H1 (cell line): ENCODE data around the gene MINDY1. TPM values are rescaled to one million over a fixed set of nuclear protein-coding genes. Genes with fewer than 3 reads are reported as not detected.

Source experiments
- CTCF ChIA-PET: fragments of 300-600 bp; sonication (Branson Sonifier 250); formaldehyde crosslinking; loops from one replicate; lab custom pipeline; 2021; ENCODE audit not compliant: partially characterized antibody; lab: Charles Lee
- POLR2A ChIA-PET: fragments of 300-600 bp; sonication (Branson Sonifier 250); formaldehyde crosslinking; loops from one replicate; lab custom pipeline; 2021; ENCODE audit warnings: inconsistent platforms; ENCODE audit not compliant: partially characterized antibody; lab: Charles Lee
- DNase-seq, 2 experiments: peaks; one replicate each; pipeline versions ENCODE4 v3.0.0 to v3.0.0-alpha.2; 2010 to 2022; ENCODE audit warnings: low spot score in 2 of 2, low read depth in 1 of 2, mixed read lengths in 1 of 2
- FAIRE-seq: peaks from 2 replicates; lab custom pipeline; 2011; peaks lifted over from hg19 to GRCh38; lab: Jason Lieb, UNC
- H2AFZ ChIP-seq: 2 replicates; pipeline ENCODE4 v1.8.1; 2012; ENCODE audit warnings: low read length, inconsistent platforms
- H2AK5ac ChIP-seq: 2 replicates; pipeline ENCODE4 v1.6.1; 2013; ENCODE audit warnings: low read depth, low read length
- H2BK120ac ChIP-seq: replicated peaks from 2 replicates; pipeline ENCODE3; 2013; ENCODE audit warnings: low read depth, low read length, inconsistent platforms
- H2BK12ac ChIP-seq: 2 replicates; pipeline ENCODE4 v1.6.1; 2013; ENCODE audit warnings: low read depth, low read length
- H2BK15ac ChIP-seq: 2 replicates; pipeline ENCODE4 v1.6.1; 2013; ENCODE audit warnings: low read length
- H2BK20ac ChIP-seq: 2 replicates; pipeline ENCODE4 v1.6.1; 2013; ENCODE audit warnings: low read length
- H2BK5ac ChIP-seq: 2 replicates; pipeline ENCODE4 v1.6.1; 2013; ENCODE audit warnings: low read depth, low read length
- H3K14ac ChIP-seq: 2 replicates; pipeline ENCODE4 v1.6.1; 2013; ENCODE audit warnings: inconsistent platforms; ENCODE audit not compliant: insufficient read length
- H3K18ac ChIP-seq: 2 replicates; pipeline ENCODE4 v1.6.1; 2013; ENCODE audit warnings: low read length; ENCODE audit errors: extremely low read depth
- H3K23ac ChIP-seq: 2 replicates; pipeline ENCODE4 v1.6.1; 2013; ENCODE audit warnings: inconsistent platforms; ENCODE audit not compliant: insufficient read length
- H3K23me2 ChIP-seq: 2 replicates; pipeline ENCODE4 v1.6.1; 2013; ENCODE audit warnings: low read depth, low read length
- H3K27ac ChIP-seq: 2 replicates; pipeline ENCODE4 v1.6.1; 2011; ENCODE audit warnings: low read depth, low read length, inconsistent platforms
- H3K27me3 ChIP-seq, 4 experiments: replicated peaks in 1 of 4; 1 replicate in 1 of 4; 2 replicates in 3 of 4; pipeline versions ENCODE4 v1.6.1 to v1.8.1; 2011 to 2013; ENCODE audit warnings: low read length in 3 of 4, mild to moderate bottlenecking in 3 of 4, inconsistent platforms in 2 of 4, mixed read lengths in 2 of 4, moderate library complexity in 1 of 4; ENCODE audit not compliant: control insufficient read depth in 3 of 4, insufficient read depth in 3 of 4; ENCODE audit errors: extremely low read depth in 1 of 4
- H3K36me3 ChIP-seq, 4 experiments: 2 replicates each; pipeline versions ENCODE4 v1.6.1 to v1.8.1; 2011 to 2013; ENCODE audit warnings: mild to moderate bottlenecking in 4 of 4, low read length in 3 of 4, moderate library complexity in 2 of 4, control low read depth in 1 of 4, inconsistent platforms in 1 of 4; ENCODE audit not compliant: insufficient read depth in 4 of 4, control insufficient read depth in 2 of 4
- H3K4ac ChIP-seq: replicated peaks from 2 replicates; pipeline ENCODE3; 2013; ENCODE audit warnings: low read length, low read depth, mixed read lengths, inconsistent platforms; ENCODE audit not compliant: insufficient read length
- H3K4me1 ChIP-seq, 4 experiments: replicated peaks in 1 of 4; 1 replicate in 1 of 4; 2 replicates in 3 of 4; pipeline versions ENCODE4 v1.6.1 to v1.8.1; 2011 to 2013; ENCODE audit warnings: low read length in 3 of 4, inconsistent platforms in 2 of 4, mixed read lengths in 1 of 4; ENCODE audit not compliant: insufficient read depth in 4 of 4, control insufficient read depth in 3 of 4
- H3K4me2 ChIP-seq, 2 experiments: 2 replicates each; pipeline versions ENCODE4 v1.6.1 to v1.8.1; 2011 to 2013; ENCODE audit warnings: low read depth in 2 of 2, low read length in 2 of 2, control low read depth in 1 of 2, inconsistent platforms in 1 of 2, mild to moderate bottlenecking in 1 of 2; ENCODE audit not compliant: insufficient read depth in 1 of 2
- H3K4me3 ChIP-seq, 4 experiments: fragments of 200-600, 300-600 bp in 1 of 4; sonication (generic), shearing (Covaris generic), sonication (Bioruptor Twin) in 1 of 4; 2 replicates each; pipeline versions ENCODE4 v1.5.1 to v1.8.1; 2011 to 2016; ENCODE audit warnings: low read length in 4 of 4, low read depth in 3 of 4, control low read depth in 2 of 4, inconsistent platforms in 2 of 4, mild to moderate bottlenecking in 2 of 4, mixed read lengths in 1 of 4, moderate library complexity in 1 of 4; ENCODE audit not compliant: insufficient read depth in 2 of 4; ENCODE audit errors: extremely low read depth in 1 of 4
- H3K56ac ChIP-seq: replicated peaks from 2 replicates; pipeline ENCODE3; 2013; ENCODE audit warnings: low read depth, mild to moderate bottlenecking, mixed read lengths, low read length, inconsistent platforms; ENCODE audit not compliant: insufficient read length
- H3K79me1 ChIP-seq: 2 replicates; pipeline ENCODE4 v1.6.1; 2013; ENCODE audit warnings: low read depth, low read length, control low read depth
- H3K79me2 ChIP-seq, 2 experiments: 2 replicates each; pipeline versions ENCODE4 v1.6.1 to v1.8.1; 2012 to 2013; ENCODE audit warnings: low read length in 2 of 2, mild to moderate bottlenecking in 2 of 2, inconsistent platforms in 1 of 2; ENCODE audit not compliant: insufficient read depth in 2 of 2, control insufficient read depth in 1 of 2
- H3K9ac ChIP-seq, 4 experiments: replicated peaks in 1 of 4; 1 replicate in 1 of 4; 2 replicates in 3 of 4; pipeline versions ENCODE4 v1.6.1 to v1.8.1; 2011 to 2013; ENCODE audit warnings: low read depth in 3 of 4, low read length in 3 of 4, control low read depth in 2 of 4, mild to moderate bottlenecking in 2 of 4, moderate library complexity in 2 of 4, inconsistent platforms in 1 of 4; ENCODE audit errors: extremely low read depth in 1 of 4
- H3K9me3 ChIP-seq, 2 experiments: 2 replicates each; pipeline versions ENCODE4 v1.6.1 to v1.8.1; 2012 to 2013; ENCODE audit warnings: mild to moderate bottlenecking in 2 of 2, moderate library complexity in 2 of 2, control low read depth in 1 of 2, inconsistent platforms in 1 of 2, low read depth in 1 of 2, low read length in 1 of 2, mixed read lengths in 1 of 2; ENCODE audit not compliant: insufficient read depth in 2 of 2
- H4K20me1 ChIP-seq, 2 experiments: replicated peaks in 1 of 2; 2 replicates each; pipeline versions ENCODE3 to v1.8.1; 2011 to 2013; ENCODE audit warnings: inconsistent platforms in 2 of 2, low read length in 2 of 2, mild to moderate bottlenecking in 1 of 2; ENCODE audit not compliant: insufficient read depth in 2 of 2, control insufficient read depth in 1 of 2
- H4K5ac ChIP-seq: 2 replicates; pipeline ENCODE4 v1.6.1; 2013; ENCODE audit warnings: low read length, low read depth, mixed read lengths, inconsistent platforms; ENCODE audit not compliant: insufficient read length
- H4K8ac ChIP-seq: 2 replicates; pipeline ENCODE4 v1.8.0; 2013; ENCODE audit warnings: mild to moderate bottlenecking, moderate library complexity, low read length, inconsistent platforms; ENCODE audit not compliant: insufficient read depth; ENCODE audit errors: extremely low read depth
- H4K91ac ChIP-seq: replicated peaks from 2 replicates; pipeline ENCODE3; 2013; ENCODE audit warnings: low read length, mixed read lengths, inconsistent platforms; ENCODE audit not compliant: insufficient read length
- CHD2 ChIP-seq: IDR thresholded peaks from 2 replicates; pipeline ENCODE4 v1.6.1; 2012; ENCODE audit warnings: low read length, improper control_type of control experiment
- EZH2 ChIP-seq: fragments of 200-600 bp; sonication (generic); IDR thresholded peaks from 2 replicates; pipeline ENCODE4 v1.7.1; 2012; ENCODE audit warnings: low read depth, mild to moderate bottlenecking, moderate library complexity, low read length, inconsistent platforms; ENCODE audit not compliant: severe bottlenecking
- JUN ChIP-seq: IDR thresholded peaks from 2 replicates; pipeline ENCODE4 v1.6.1; 2011; ENCODE audit warnings: low read depth, mild to moderate bottlenecking, improper control_type of control experiment, low read length
- KDM1A ChIP-seq: fragments of 200-600, 300-600 bp; sonication (generic); IDR thresholded peaks from 2 replicates; pipeline ENCODE4 v1.7.1; 2016; ENCODE audit warnings: mild to moderate bottlenecking, low read length, borderline replicate concordance
- KDM4A ChIP-seq: IDR thresholded peaks from one replicate; pipeline ENCODE4 v1.7.1; 2012; ENCODE audit warnings: low read depth, mild to moderate bottlenecking, moderate library complexity, low read length, inconsistent platforms; ENCODE audit not compliant: severe bottlenecking
- KDM5A ChIP-seq: fragments of 200-600 bp; IDR thresholded peaks from 2 replicates; pipeline ENCODE4 v1.7.1; 2012; ENCODE audit warnings: mild to moderate bottlenecking, low read length, inconsistent platforms, mixed read lengths
- POLR2AphosphoS5 ChIP-seq: IDR thresholded peaks from 2 replicates; pipeline ENCODE4 v1.6.1; 2011; ENCODE audit warnings: low read depth, low read length
- RXRA ChIP-seq: IDR thresholded peaks from 2 replicates; pipeline ENCODE4 v1.6.1; 2011; ENCODE audit warnings: low read depth, mild to moderate bottlenecking, low read length, moderate library complexity; ENCODE audit not compliant: insufficient read depth
- SIN3A ChIP-seq, 2 experiments: IDR thresholded peaks in 1 of 2; conservative IDR thresholded peaks in 1 of 2; 2 replicates each; pipeline ENCODE4 v1.6.1; 2011 to 2012; ENCODE audit warnings: low read length in 2 of 2, improper control_type of control experiment in 1 of 2, low read depth in 1 of 2, mild to moderate bottlenecking in 1 of 2
- SIRT6 ChIP-seq: IDR thresholded peaks from one replicate; pipeline ENCODE4 v1.7.1; 2012; ENCODE audit warnings: low read length, inconsistent platforms
- SP1 ChIP-seq: IDR thresholded peaks from 2 replicates; pipeline ENCODE4 v1.6.1; 2011; ENCODE audit warnings: low read depth, low read length
- SP2 ChIP-seq: IDR thresholded peaks from 2 replicates; pipeline ENCODE4 v1.6.1; 2012; ENCODE audit warnings: mild to moderate bottlenecking, low read length, inconsistent platforms
- SRF ChIP-seq: IDR thresholded peaks from 2 replicates; pipeline ENCODE4 v1.6.1; 2011; ENCODE audit warnings: mild to moderate bottlenecking, low read depth, low read length, moderate library complexity
- TAF1 ChIP-seq: IDR thresholded peaks from 2 replicates; pipeline ENCODE4 v1.6.1; 2011; ENCODE audit warnings: mild to moderate bottlenecking, low read depth, low read length
- whole genome bisulfite sequencing, 2 experiments: shearing (Covaris generic) in 1 of 2; methylation state at CpG; one replicate each; pipeline versions ENCODE4 v1.1.6 to v1.1.7; 2013 to 2015; ENCODE audit warnings: low lambda C conversion rate in 2 of 2, mixed read lengths in 2 of 2, inconsistent platforms in 1 of 2, low coverage in 1 of 2, missing lambda C conversion rate in 1 of 2; ENCODE audit not compliant: insufficient replicate concordance in 2 of 2, insufficient coverage in 1 of 2, insufficient read length in 1 of 2; ENCODE audit errors: extremely low coverage in 1 of 2, missing lambda C conversion rate in 1 of 2; 5-methylcytosine and 5-hydroxymethylcytosine counted together
- polyA plus RNA-seq, 7 experiments: library from polyadenylated mRNA; depleted of rRNA in 3 of 7; stranded (reverse) in 5 of 7; unstranded in 2 of 7; fragments of >200 nt in 5 of 7; fragments of 200-250 nt in 2 of 7; gene quantifications; 1 replicate in 5 of 7; 2 replicates in 1 of 7; 4 replicates in 1 of 7; pipeline versions ENCODE4 v1.2.1 to v1.2.3, GENCODE V29; 2011 to 2013; ENCODE audit warnings: missing spikeins in 2 of 7, mixed read lengths in 2 of 7
- total RNA-seq: library from RNA; stranded (reverse); fragmentation: NEBNext Ultra II Directional; extraction: Animal tissue kit (Norgen Biotek cat#: 25700); gene quantifications from 2 replicates; pipeline ENCODE4 v1.2.1, GENCODE V29; 2021

The MINDY1 gene
- total and polyA plus RNA-seq, 2 of the 8 experiments (the other 6 are each of a cell fraction or from before 2014, with no cell fraction given): 10.3 to 11.4 TPM

GRCh38 chr1:151055581-151055980 lies 48.9 kb upstream of the MINDY1 start:
- ChIA-PET POLR2A (interaction anchor here (0.7 to 9.1 kb wide), 3 partner anchors 7 to 12 kb away, joined by 3 to 107 read pairs (median 3); partner anchors contain the start of gene C1orf56), CTCF (interaction anchor here (1.1 to 1.7 kb wide), 6 partner anchors 16 to 523 kb away, joined by 3 to 5 read pairs (median 4); partner anchors contain the start of gene MINDY1)
- H4K8ac ChIP-seq: no peak overlapping the region
- no peak overlapping the region for H2BK120ac ChIP-seq
- H3K23me2 ChIP-seq: peaks cover 9% of the 10 kb centered on the region; the same call in 1 of the 2 replicates
- no peak overlapping the region for H3K4ac ChIP-seq
- no peaks in the 10 kb centered on the region for H3K9me3 ChIP-seq
- FAIRE-seq (no peak), DNase-seq (no peak)
- H3K18ac ChIP-seq: no peak overlapping the region
- H2BK12ac ChIP-seq: no peak overlapping the region
- H3K79me2 ChIP-seq: peaks cover 7 to 36% of the 10 kb centered on the region in 2 experiments
- peaks cover 18 to 56% (median 41%) of the 10 kb centered on the region in 4 experiments for H3K36me3 ChIP-seq
- H2BK20ac ChIP-seq: no peak overlapping the region
- H2AK5ac ChIP-seq: no peak overlapping the region
- H2BK15ac ChIP-seq: no peak overlapping the region
- H3K79me1 ChIP-seq: peaks cover 12% of the 10 kb centered on the region
- H4K91ac ChIP-seq: no peak overlapping the region
- no peak overlapping the region for H3K4me2 ChIP-seq
- no peak overlapping the region for H2AFZ ChIP-seq
- no peak overlapping the region for H3K14ac ChIP-seq
- no peak overlapping the region for H3K23ac ChIP-seq
- H3K4me3 ChIP-seq: no peak overlapping the region
- no peaks in the 10 kb centered on the region for H3K27me3 ChIP-seq
- H3K9ac ChIP-seq: no peak overlapping the region
- TF ChIP-seq KDM5A (no peak), EZH2 (no peak), SP1 (no peak), TAF1 (no peak), JUN (no peak), SP2 (no peak), KDM1A (no peak), SIN3A (conservative IDR thresholded peaks at IDR 0.05 in 1 of 2, IDR thresholded peaks at IDR 0.05 in 1 of 2; ENCODE audit: low read depth in 1 of 2, low read length in 2 of 2) (no peak), CHD2 (no peak), SRF (no peak), SIRT6 (no peak), KDM4A (no peak), RXRA (no peak), POLR2AphosphoS5 (no peak)
- no peak overlapping the region for H3K56ac ChIP-seq
- H4K5ac ChIP-seq: no peak overlapping the region
- H4K20me1 ChIP-seq: peaks cover 0 to 10% of the 10 kb centered on the region in 2 experiments
- 88% methylated on average over 1 of the region's 2 CpGs; no CpG with 5 or more reads in 1 of the 2 experiments for WGBS, 2 experiments
- H2BK5ac ChIP-seq: no peak overlapping the region
- H3K4me1 ChIP-seq: peaks cover 4 to 9% (median 6%) of the 10 kb centered on the region in 4 experiments; a peak in 6 of 7 replicates
- H3K27ac ChIP-seq: no peak overlapping the region
